Pons (tissue), 1 donor: ENCODE results near the gene PIP4K2C.
"Not testable (repeated sequence)": the region's sequence is repeated elsewhere in the genome, so short reads cannot be mapped to it uniquely, and the experiment has no call there.

Experiments
- DNase-seq: peaks from one replicate; pipeline ENCODE4 v3.0.0-alpha.2; 2016; ENCODE audit warnings: low spot score

Gene PIP4K2C

GRCh38 chr12:57636731-57637130, 45.7 kb downstream of the PIP4K2C start:
- not testable (repeated sequence) for DNase-seq

GRCh38 chr12:57637364-57637763, 46.4 kb downstream of the PIP4K2C start:
- no peak for DNase-seq

GRCh38 chr12:57638096-57638495, 47.1 kb downstream of the PIP4K2C start:
- DNase-seq, result no peak

- no peak for DNase-seq
Observed at GRCh38 chr12:57640175-57641042, 49.4 kb downstream of the PIP4K2C start.

GRCh38 chr12:57641699-57642442, 50.9 kb downstream of the PIP4K2C start:
- DNase-seq, result no peak

GRCh38 chr12:57645990-57646658, 55.1 kb downstream of the PIP4K2C start:
- DNase-seq, result not testable (repeated sequence)

GRCh38 chr12:57646659-57647049, 55.7 kb downstream of the PIP4K2C start:
- not testable (repeated sequence) for DNase-seq
